RWPE2 (cell line): ENCODE data around the gene SCO1.

Source experiments
- ATAC-seq: fragments of 200-7000 bp; cut with Tn5 transposase; 3 replicates; pipeline ENCODE4 v1.9.1; 2021; ENCODE audit warnings: low read depth
- DNase-seq: peaks from one replicate; pipeline ENCODE4 v3.0.0-alpha.2; 2020; ENCODE audit warnings: low spot score
- H3K27ac ChIP-seq: fragments of 450-650 bp; 2 replicates; pipeline ENCODE4 v1.5.1; 2017; ENCODE audit warnings: mild to moderate bottlenecking; ENCODE audit not compliant: poor library complexity, severe bottlenecking
- H3K27me3 ChIP-seq: fragments of 250-450 bp; sonication (Bioruptor Pico); 2 replicates; pipeline ENCODE4 v1.5.1; 2021; ENCODE audit warnings: mild to moderate bottlenecking, moderate library complexity; ENCODE audit not compliant: insufficient read depth, poor library complexity, severe bottlenecking
- H3K36me3 ChIP-seq: fragments of 250-450 bp; sonication (Bioruptor Pico); 2 replicates; pipeline ENCODE4 v1.5.1; 2020; ENCODE audit warnings: low read depth, mild to moderate bottlenecking, moderate library complexity
- H3K4me1 ChIP-seq: fragments of 250-450 bp; sonication (Bioruptor Pico); 2 replicates; pipeline ENCODE4 v1.5.1; 2021; ENCODE audit warnings: mild to moderate bottlenecking, moderate library complexity; ENCODE audit not compliant: insufficient read depth, poor library complexity, severe bottlenecking
- H3K4me3 ChIP-seq: fragments of 250-450 bp; sonication (Bioruptor Pico); 2 replicates; pipeline ENCODE4 v1.5.1; 2021; ENCODE audit warnings: mild to moderate bottlenecking, moderate library complexity; ENCODE audit not compliant: severe bottlenecking
- H3K9me3 ChIP-seq: fragments of 250-450 bp; sonication (Bioruptor Pico); 2 replicates; pipeline ENCODE4 v1.5.1; 2021; ENCODE audit warnings: mild to moderate bottlenecking, moderate library complexity; ENCODE audit not compliant: severe bottlenecking
- CTCF ChIP-seq: fragments of 450-650 bp; IDR thresholded peaks from one replicate; pipeline ENCODE4 v1.5.1; 2017; ENCODE audit warnings: mild to moderate bottlenecking, moderate library complexity; ENCODE audit not compliant: poor library complexity, severe bottlenecking

SCO1 gene

GRCh38 chr17:10687499-10687898, 9.8 kb downstream of the SCO1 start:
- H3K4me3 ChIP-seq, result no peak overlapping the region
- no peak for TF ChIP-seq CTCF
- H3K27ac ChIP-seq, result no peak overlapping the region
- H3K4me1 ChIP-seq, result no peaks in the 10 kb centered on the region
- DNase-seq (no peak), ATAC-seq (no peak)
- H3K27me3 ChIP-seq, result no peaks in the 10 kb centered on the region
- no peaks in the 10 kb centered on the region for H3K9me3 ChIP-seq
- H3K36me3 ChIP-seq, result peaks cover 97% of the 10 kb centered on the region

GRCh38 chr17:10683853-10684252, 13.5 kb downstream of the SCO1 start:
- Histone ChIP-seq H3K36me3 (peaks cover 95% of the 10 kb centered on the region), H3K4me3 (no peak overlapping the region), H3K27ac (no peak overlapping the region), H3K4me1 (no peaks in the 10 kb centered on the region), H3K27me3 (no peaks in the 10 kb centered on the region), H3K9me3 (no peaks in the 10 kb centered on the region)
- DNase-seq (no peak), ATAC-seq (no peak)
- peak; percentile 48 for TF ChIP-seq CTCF

GRCh38 chr17:10681866-10682446, 15.4 kb downstream of the SCO1 start:
- H3K4me3 ChIP-seq, result no peak overlapping the region
- no peak for TF ChIP-seq CTCF
- DNase-seq, result no peak
- no peaks in the 10 kb centered on the region for H3K27me3 ChIP-seq
- H3K27ac ChIP-seq, result no peak overlapping the region
- peaks cover 93% of the 10 kb centered on the region for H3K36me3 ChIP-seq
- ATAC-seq, result no peak
- no peaks in the 10 kb centered on the region for H3K9me3 ChIP-seq
- H3K4me1 ChIP-seq, result no peaks in the 10 kb centered on the region

GRCh38 chr17:10674704-10675103, 22.6 kb downstream of the SCO1 start:
- Histone ChIP-seq H3K9me3 (no peaks in the 10 kb centered on the region), H3K27me3 (no peaks in the 10 kb centered on the region), H3K36me3 (peaks cover 35% of the 10 kb centered on the region), H3K4me3 (no peak overlapping the region), H3K4me1 (no peaks in the 10 kb centered on the region), H3K27ac (no peak overlapping the region)
- no peak for TF ChIP-seq CTCF
- ATAC-seq, result no peak
- DNase-seq, result no peak

GRCh38 chr17:10673312-10673711, 24.0 kb downstream of the SCO1 start:
- no peak for TF ChIP-seq CTCF
- DNase-seq (no peak), ATAC-seq (no peak)
- Histone ChIP-seq H3K4me1 (no peaks in the 10 kb centered on the region), H3K36me3 (peaks cover 24% of the 10 kb centered on the region), H3K4me3 (no peak overlapping the region), H3K9me3 (no peaks in the 10 kb centered on the region), H3K27me3 (no peaks in the 10 kb centered on the region), H3K27ac (no peak overlapping the region)
